Parathyroid adenoma (tissue), 2 donors: ENCODE data around the gene NPHP1.

Source experiments
- H2AFZ ChIP-seq: fragments of 300-600 bp; sonication (generic); one replicate; pipeline ENCODE4 v1.7.0; 2017; ENCODE audit warnings: antibody characterized with exemption, mild to moderate bottlenecking
- H3K27ac ChIP-seq: fragments of 300-600 bp; sonication (generic); one replicate; pipeline ENCODE4 v1.7.0; 2017
- H3K27me3 ChIP-seq: fragments of 300-600 bp; sonication (generic); one replicate; pipeline ENCODE4 v1.7.0; 2017; ENCODE audit warnings: low read length; ENCODE audit not compliant: control insufficient read depth, insufficient read depth
- H3K36me3 ChIP-seq: fragments of 300-600 bp; sonication (generic); one replicate; pipeline ENCODE4 v1.7.0; 2017; ENCODE audit warnings: low read length; ENCODE audit not compliant: control insufficient read depth, insufficient read depth
- H3K4me1 ChIP-seq: fragments of 300-600 bp; sonication (generic); one replicate; pipeline ENCODE4 v1.7.0; 2017; ENCODE audit warnings: control low read depth
- H3K4me2 ChIP-seq: fragments of 300-600 bp; sonication (generic); one replicate; pipeline ENCODE4 v1.7.0; 2017; ENCODE audit warnings: low read length
- H3K4me3 ChIP-seq: fragments of 300-600 bp; sonication (generic); one replicate; pipeline ENCODE4 v1.7.0; 2017; ENCODE audit warnings: low read depth, low read length
- H3K79me2 ChIP-seq: fragments of 300-600 bp; sonication (generic); one replicate; pipeline ENCODE4 v1.7.0; 2017; ENCODE audit warnings: control low read depth
- H3K9ac ChIP-seq: fragments of 300-600 bp; sonication (generic); one replicate; pipeline ENCODE4 v1.7.0; 2017; ENCODE audit warnings: mild to moderate bottlenecking
- H3K9me3 ChIP-seq: fragments of 300-600 bp; sonication (generic); one replicate; pipeline ENCODE4 v1.7.0; 2017; ENCODE audit warnings: low read length; ENCODE audit not compliant: control insufficient read depth
- CTCF ChIP-seq: fragments of 300-600 bp; sonication (generic); IDR thresholded peaks from one replicate; pipeline ENCODE4 v1.7.0; 2017; ENCODE audit warnings: antibody characterized with exemption, mild to moderate bottlenecking
- donor health status: primary hyperparathyroidism.

The NPHP1 gene

GRCh38 chr2:110121052-110121334 is 83.8 kb downstream of the NPHP1 start:
- Histone ChIP-seq H3K4me3 (no peak overlapping the region), H3K9me3 (no peaks in the 10 kb centered on the region), H3K36me3 (no peaks in the 10 kb centered on the region), H3K27me3 (peaks cover 3% of the 10 kb centered on the region), H3K4me1 (peaks cover 3% of the 10 kb centered on the region), H3K9ac (no peak overlapping the region), H2AFZ (no peak overlapping the region), H3K4me2 (no peak overlapping the region), H3K27ac (peak overlapping the region; percentile 29), H3K79me2 (no peaks in the 10 kb centered on the region)
- no peak for TF ChIP-seq CTCF

DNA sequence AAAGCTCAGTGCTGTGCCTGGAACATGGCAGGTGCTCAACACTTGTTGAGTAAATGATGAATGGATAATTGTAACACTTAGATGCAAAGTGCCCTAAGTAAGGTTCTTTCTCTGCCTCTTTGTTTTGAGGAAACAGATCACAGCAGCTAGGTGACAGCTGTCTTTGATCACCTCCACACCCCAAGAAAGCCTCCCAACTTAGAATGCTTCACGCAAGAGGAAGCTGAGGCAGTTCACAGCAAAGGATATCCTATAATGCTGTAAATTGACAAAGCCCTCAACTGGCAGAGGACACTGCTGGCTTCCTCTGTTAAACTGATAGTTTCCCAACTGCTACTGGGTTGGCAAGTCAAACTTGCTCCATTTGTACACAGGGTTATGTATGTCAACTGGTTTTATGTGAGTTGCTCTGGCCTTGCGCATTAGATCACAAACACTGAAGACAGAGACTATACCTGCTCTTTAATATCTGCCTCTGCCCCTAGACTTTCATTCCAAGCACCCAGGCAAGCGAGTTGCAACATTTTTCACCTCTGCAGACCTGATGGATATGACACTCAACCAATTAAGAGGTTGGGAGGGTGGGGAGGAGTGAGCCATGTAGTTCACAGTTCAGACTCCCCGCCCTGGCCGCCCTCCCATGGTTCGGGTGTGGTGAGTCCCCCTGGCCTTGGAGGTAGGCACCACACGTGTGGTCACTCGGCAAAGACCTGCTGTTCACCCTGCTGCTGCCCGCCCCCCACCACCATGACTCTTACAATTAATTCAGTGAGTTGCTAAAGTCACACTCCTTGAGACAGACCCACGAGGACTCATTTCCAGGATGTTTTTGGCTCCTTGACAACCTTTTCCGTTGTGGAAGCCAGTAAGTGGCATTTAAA is 84.4 kb downstream of the NPHP1 start:
- Histone ChIP-seq H3K27me3 (peaks cover 3% of the 10 kb centered on the region), H3K4me3 (no peak overlapping the region), H2AFZ (no peak overlapping the region), H3K4me1 (peaks cover 3% of the 10 kb centered on the region), H3K36me3 (no peaks in the 10 kb centered on the region), H3K9me3 (no peaks in the 10 kb centered on the region), H3K4me2 (no peak overlapping the region), H3K27ac (peak overlapping the region; percentile 45), H3K9ac (no peak overlapping the region), H3K79me2 (no peaks in the 10 kb centered on the region)
- TF ChIP-seq CTCF: no peak

- Histone ChIP-seq H3K27ac (peak overlapping the region; percentile 6), H3K4me3 (peak overlapping the region; percentile 17), H3K9ac (no peak overlapping the region), H3K27me3 (peaks cover 3% of the 10 kb centered on the region), H3K4me2 (peak overlapping the region; percentile 29), H3K4me1 (peaks cover 3% of the 10 kb centered on the region), H3K36me3 (no peaks in the 10 kb centered on the region), H2AFZ (peak overlapping the region; percentile 71), H3K79me2 (no peaks in the 10 kb centered on the region), H3K9me3 (no peaks in the 10 kb centered on the region)
- peak; percentile 38 for TF ChIP-seq CTCF
Measured at GRCh38 chr2:110116033-110116710, 88.6 kb downstream of the NPHP1 start.

- Histone ChIP-seq H3K4me2 (peak within 1 kb of the TSS; percentile 29), H3K27ac (peak within 1 kb of the TSS; percentile 6), H3K9ac (no peak within 1 kb of the TSS), H3K36me3 (no peaks in the 10 kb centered on the region), H2AFZ (peak within 1 kb of the TSS; percentile 71), H3K4me1 (peaks cover 3% of the 10 kb centered on the region), H3K4me3 (peak within 1 kb of the TSS; percentile 17), H3K9me3 (no peaks in the 10 kb centered on the region), H3K27me3 (peaks cover 3% of the 10 kb centered on the region), H3K79me2 (no peaks in the 10 kb centered on the region)
- TF ChIP-seq CTCF: no peak
Measured at GRCh38 chr2:110115291-110116032, 89.4 kb downstream of the NPHP1 start, which contains the start of gene MALL. Gene MALL, minus strand, starts transcription at chr2:110115822. Its CDS starts 30 bp downstream, at chr2:110115792.
